ENCODE data around the gene OAS1. TPM values are rescaled to one million over a fixed set of nuclear protein-coding genes. Genes with fewer than 3 reads are reported as not detected.

The OAS1 gene
- polyA plus RNA-seq, 1 donor (not counting 4 experiments of a cell fraction or from before 2014, with no cell fraction given), result 88.3 TPM

- Histone ChIP-seq H3K4me2 (ENCODE audit: control insufficient read depth, extremely low read depth, insufficient read depth, low read depth, low read length) (no peak overlapping the region), H3K9me3 (ENCODE audit: control insufficient read depth, low read depth, low read length) (no peaks in the 10 kb centered on the region), H3K9me1 (ENCODE audit: control insufficient read depth, extremely low read depth, insufficient read depth, low read length) (no peaks in the 10 kb centered on the region), H3K27ac (ENCODE audit: control insufficient read depth, insufficient read depth, low read length) (no peak overlapping the region), H3K4me3 (ENCODE audit: control insufficient read depth in 2 of 3, extremely low read depth in 1 of 3, insufficient read depth in 2 of 3, low read depth in 1 of 3, low read length in 3 of 3) (no peak overlapping the region), H3K36me3 (ENCODE audit: control insufficient read depth in 2 of 2, extremely low read depth in 1 of 2, insufficient read depth in 2 of 2, low read length in 2 of 2) (no peaks in the 10 kb centered on the region), H2AFZ (ENCODE audit: control insufficient read depth, low read length) (no peak overlapping the region), H3K27me3 (ENCODE audit: control insufficient read depth, extremely low read depth, insufficient read depth, low read length) (no peaks in the 10 kb centered on the region), H3K4me1 (ENCODE audit: control insufficient read depth, extremely low read depth, insufficient read depth, low read length) (no peaks in the 10 kb centered on the region), H3K79me2 (ENCODE audit: control insufficient read depth, insufficient read depth, low read length) (no peaks in the 10 kb centered on the region), H4K20me1 (ENCODE audit: control insufficient read depth, extremely low read depth, insufficient read depth, low read length) (no peaks in the 10 kb centered on the region), H3K9ac (ENCODE audit: control insufficient read depth, extremely low read depth, insufficient read depth, low read length) (no peak overlapping the region)
- dilution Hi-C loops (cut with MboI; ENCODE audit: extremely low pct_ligation_motif_present, low sequenced_read_pairs), result no loop called here
- DNase-seq (ENCODE audit: low read depth, low spot score) (no peak), FAIRE-seq (no peak)
- no peak for TF ChIP-seq CTCF (optimal IDR thresholded peaks at IDR 0.05 in 1 of 3, IDR thresholded peaks at IDR 0.05 in 1 of 3, conservative IDR thresholded peaks at IDR 0.05 in 1 of 3; ENCODE audit: extremely low read depth in 1 of 3, insufficient read depth in 2 of 3, low read length in 3 of 3)
- no peak for TF ChIP-seq EZH2 (IDR thresholded peaks at IDR 0.05; ENCODE audit: low read length)
Observed at GRCh38 chr12:112929715-112930114, 23.0 kb downstream of the OAS1 start.

- FAIRE-seq, result no peak
- TF ChIP-seq EZH2 (IDR thresholded peaks at IDR 0.05; ENCODE audit: low read length) (no peak), CTCF (optimal IDR thresholded peaks at IDR 0.05 in 1 of 3, IDR thresholded peaks at IDR 0.05 in 1 of 3, conservative IDR thresholded peaks at IDR 0.05 in 1 of 3; ENCODE audit: extremely low read depth in 1 of 3, insufficient read depth in 2 of 3, low read length in 3 of 3) (no peak)
- H3K36me3 ChIP-seq (ENCODE audit: control insufficient read depth in 2 of 2, extremely low read depth in 1 of 2, insufficient read depth in 2 of 2, low read length in 2 of 2), result no peaks in the 10 kb centered on the region
Observed at GRCh38 chr12:112930350-112930749, 23.6 kb downstream of the OAS1 start.

More at GRCh38 chr12:112930350-112930749, 23.6 kb downstream of the OAS1 start:
- no peak overlapping the region for H2AFZ ChIP-seq (ENCODE audit: control insufficient read depth, low read length)
- no peaks in the 10 kb centered on the region for H3K4me1 ChIP-seq (ENCODE audit: control insufficient read depth, extremely low read depth, insufficient read depth, low read length)
- no peak overlapping the region for H3K4me2 ChIP-seq (ENCODE audit: control insufficient read depth, extremely low read depth, insufficient read depth, low read depth, low read length)
- H3K9me1 ChIP-seq (ENCODE audit: control insufficient read depth, extremely low read depth, insufficient read depth, low read length), result no peaks in the 10 kb centered on the region
- no peak overlapping the region for H3K9ac ChIP-seq (ENCODE audit: control insufficient read depth, extremely low read depth, insufficient read depth, low read length)
- H4K20me1 ChIP-seq (ENCODE audit: control insufficient read depth, extremely low read depth, insufficient read depth, low read length), result no peaks in the 10 kb centered on the region
- no peaks in the 10 kb centered on the region for H3K9me3 ChIP-seq (ENCODE audit: control insufficient read depth, low read depth, low read length)
- H3K27ac ChIP-seq (ENCODE audit: control insufficient read depth, insufficient read depth, low read length), result no peak overlapping the region
- no peak overlapping the region for H3K4me3 ChIP-seq (ENCODE audit: control insufficient read depth in 2 of 3, extremely low read depth in 1 of 3, insufficient read depth in 2 of 3, low read depth in 1 of 3, low read length in 3 of 3)
- H3K79me2 ChIP-seq (ENCODE audit: control insufficient read depth, insufficient read depth, low read length), result no peaks in the 10 kb centered on the region
- no peak for DNase-seq (ENCODE audit: low read depth, low spot score)
- dilution Hi-C loops (cut with MboI; ENCODE audit: extremely low pct_ligation_motif_present, low sequenced_read_pairs), result no loop called here
- H3K27me3 ChIP-seq (ENCODE audit: control insufficient read depth, extremely low read depth, insufficient read depth, low read length), result no peaks in the 10 kb centered on the region
